C4-2B (cell line): Measurements from ENCODE around the gene KCNA5.

Experiments used
- ZFX ChIP-seq: fragments of 450-650 bp; IDR thresholded peaks from 2 replicates; pipeline ENCODE4 v1.6.1; 2017
- TF ChIP-seq, protein P1 (sequence below): fragments of 450-650 bp; conservative IDR thresholded peaks from 2 replicates; pipeline ENCODE4 v1.5.1; 2017; ENCODE audit warnings: mild to moderate bottlenecking

DNA sequence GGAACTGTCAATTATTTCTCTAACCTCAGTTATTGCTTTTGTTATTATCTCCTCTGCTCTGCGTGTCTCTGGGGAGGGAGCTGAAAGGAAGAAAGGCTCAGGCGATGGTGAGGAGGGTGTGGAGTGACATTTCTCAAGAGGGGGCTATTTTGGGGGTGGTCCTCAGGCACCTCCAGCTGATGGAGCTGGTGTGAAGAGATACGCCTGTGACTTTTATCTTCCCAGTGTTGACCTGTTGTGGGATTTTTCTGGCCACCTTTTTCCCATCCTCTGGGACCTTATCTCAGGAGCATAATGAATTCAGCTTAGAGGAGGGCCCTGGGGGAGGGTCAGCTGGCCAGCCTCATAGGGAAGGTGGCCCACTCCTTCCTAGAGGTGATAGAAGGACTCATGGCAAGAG, 26.4 kb downstream of the KCNA5 start:
- TF ChIP-seq, protein P1, sequence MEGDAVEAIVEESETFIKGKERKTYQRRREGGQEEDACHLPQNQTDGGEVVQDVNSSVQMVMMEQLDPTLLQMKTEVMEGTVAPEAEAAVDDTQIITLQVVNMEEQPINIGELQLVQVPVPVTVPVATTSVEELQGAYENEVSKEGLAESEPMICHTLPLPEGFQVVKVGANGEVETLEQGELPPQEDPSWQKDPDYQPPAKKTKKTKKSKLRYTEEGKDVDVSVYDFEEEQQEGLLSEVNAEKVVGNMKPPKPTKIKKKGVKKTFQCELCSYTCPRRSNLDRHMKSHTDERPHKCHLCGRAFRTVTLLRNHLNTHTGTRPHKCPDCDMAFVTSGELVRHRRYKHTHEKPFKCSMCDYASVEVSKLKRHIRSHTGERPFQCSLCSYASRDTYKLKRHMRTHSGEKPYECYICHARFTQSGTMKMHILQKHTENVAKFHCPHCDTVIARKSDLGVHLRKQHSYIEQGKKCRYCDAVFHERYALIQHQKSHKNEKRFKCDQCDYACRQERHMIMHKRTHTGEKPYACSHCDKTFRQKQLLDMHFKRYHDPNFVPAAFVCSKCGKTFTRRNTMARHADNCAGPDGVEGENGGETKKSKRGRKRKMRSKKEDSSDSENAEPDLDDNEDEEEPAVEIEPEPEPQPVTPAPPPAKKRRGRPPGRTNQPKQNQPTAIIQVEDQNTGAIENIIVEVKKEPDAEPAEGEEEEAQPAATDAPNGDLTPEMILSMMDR: no peak
- no peak for TF ChIP-seq ZFX
